ENCODE data around the gene SHMT2.

- TF ChIP-seq CTCF (conservative IDR thresholded peaks at IDR 0.05) (no peak), EZH2 (IDR thresholded peaks at IDR 0.05; ENCODE audit: low read depth) (no peak)
Measured at GRCh38 chr12:57203201-57203600, 26.3 kb upstream of the SHMT2 start.

All from PC-9 (cell line).